ENCODE measurements around the gene CYP27A1. TPM values are rescaled to one million over a fixed set of nuclear protein-coding genes. Genes with fewer than 3 reads are reported as not detected.

The CYP27A1 gene
- total and polyA plus RNA-seq, 4 donors = 38.3 to 110 (median 77.1) TPM

GRCh38 chr2:218859556-218859987, 77.6 kb downstream of the CYP27A1 start, which contains the start of gene WNT6:
TSS of gene WNT6 (plus strand) at chr2:218859805. CDS start at chr2:218860038, 233 bp downstream.
- no peak for ATAC-seq (ENCODE audit: insufficient read depth, low FRiP score)
- Histone ChIP-seq H3K4me1 (ENCODE audit: control insufficient read depth in 5 of 5, insufficient read depth in 5 of 5, low read length in 5 of 5) (peaks cover 0 to 9% (median 4%) of the 10 kb centered on the region in 5 donors), H3K4me3 (no peak within 1 kb of the TSS), H3K36me3 (ENCODE audit: control insufficient read depth in 4 of 4, insufficient read depth in 4 of 4, low read length in 4 of 4) (no peaks in the 10 kb centered on the region), H3K27me3 (ENCODE audit: control insufficient read depth in 3 of 3, insufficient read depth in 3 of 3, low read length in 2 of 3) (peaks cover 0 to 70% (median 63%) of the 10 kb centered on the region in 3 donors), H3K9ac (ENCODE audit: insufficient read depth in 1 of 2, low read length in 2 of 2) (no peak within 1 kb of the TSS), H3K9me3 (ENCODE audit: control insufficient read depth in 4 of 4, insufficient read depth in 3 of 4, low read length in 3 of 4) (no peaks in the 10 kb centered on the region), H3K27ac (ENCODE audit: low read depth in 1 of 2, low read length in 1 of 2) (no peak within 1 kb of the TSS)
- WGBS, 2 donors = 0 to 1% methylated on average over 26 to 64 of the region's 64 CpGs
- no peak for DNase-seq
- no peak for TF ChIP-seq CTCF (IDR thresholded peaks at IDR 0.05; ENCODE audit: control extremely low read depth, extremely low read depth)

- ATAC-seq (ENCODE audit: insufficient read depth, low FRiP score) (no peak), DNase-seq (no peak)
- Histone ChIP-seq H3K27ac (ENCODE audit: low read depth in 1 of 2, low read length in 1 of 2) (no peak overlapping the region), H3K9ac (ENCODE audit: insufficient read depth in 1 of 2, low read length in 2 of 2) (no peak overlapping the region), H3K4me3 (no peak overlapping the region), H3K9me3 (ENCODE audit: control insufficient read depth in 4 of 4, insufficient read depth in 3 of 4, low read length in 3 of 4) (no peaks in the 10 kb centered on the region), H3K4me1 (ENCODE audit: control insufficient read depth in 5 of 5, insufficient read depth in 5 of 5, low read length in 5 of 5) (peaks cover 0 to 9% (median 4%) of the 10 kb centered on the region in 5 donors), H3K27me3 (ENCODE audit: control insufficient read depth in 3 of 3, insufficient read depth in 3 of 3, low read length in 2 of 3) (peaks cover 0 to 64% (median 56%) of the 10 kb centered on the region in 3 donors), H3K36me3 (ENCODE audit: control insufficient read depth in 4 of 4, insufficient read depth in 4 of 4, low read length in 4 of 4) (no peaks in the 10 kb centered on the region)
- no peak for TF ChIP-seq CTCF (IDR thresholded peaks at IDR 0.05; ENCODE audit: control extremely low read depth, extremely low read depth)
- WGBS, 2 donors = 2 to 4% methylated on average over 42 to 47 of the region's 47 CpGs
Measured at GRCh38 chr2:218859988-218860831, 78.3 kb downstream of the CYP27A1 start.

- ATAC-seq (ENCODE audit: insufficient read depth, low FRiP score) (no peak), DNase-seq (peak; percentile 88 to 94 (median 92))
- WGBS, 2 donors = 4 to 5% methylated on average over 21 of the region's 21 CpGs
- H3K27me3 ChIP-seq (ENCODE audit: control insufficient read depth in 3 of 3, insufficient read depth in 3 of 3, low read length in 2 of 3) = peaks cover 0 to 61% (median 51%) of the 10 kb centered on the region in 3 donors
- H3K4me3 ChIP-seq = no peak overlapping the region
- peaks cover 0 to 9% (median 4%) of the 10 kb centered on the region in 5 donors for H3K4me1 ChIP-seq (ENCODE audit: control insufficient read depth in 5 of 5, insufficient read depth in 5 of 5, low read length in 5 of 5)
- TF ChIP-seq CTCF (IDR thresholded peaks at IDR 0.05; ENCODE audit: control extremely low read depth, extremely low read depth) = no peak
- H3K27ac ChIP-seq (ENCODE audit: low read depth in 1 of 2, low read length in 1 of 2) = no peak overlapping the region
- no peaks in the 10 kb centered on the region for H3K9me3 ChIP-seq (ENCODE audit: control insufficient read depth in 4 of 4, insufficient read depth in 3 of 4, low read length in 3 of 4)
- H3K36me3 ChIP-seq (ENCODE audit: control insufficient read depth in 4 of 4, insufficient read depth in 4 of 4, low read length in 4 of 4) = no peaks in the 10 kb centered on the region
- H3K9ac ChIP-seq (ENCODE audit: insufficient read depth in 1 of 2, low read length in 2 of 2) = no peak overlapping the region
Measured at GRCh38 chr2:218860950-218861381, 79.0 kb downstream of the CYP27A1 start.

Data from lung (tissue), 12 donors.